PFSK-1 (cell line): ENCODE measurements around the gene CIDEC.

Experiments
- FOXP2 ChIP-seq: optimal IDR thresholded peaks from 2 replicates; pipeline ENCODE3; 2011; ENCODE audit warnings: borderline replicate concordance, control low read depth, inconsistent platforms; ENCODE audit not compliant: insufficient read depth; ENCODE audit errors: extremely low read length, extremely low read depth
- POLR2AphosphoS5 ChIP-seq: IDR thresholded peaks from 2 replicates; pipeline ENCODE4 v1.6.1; 2012; ENCODE audit warnings: low read depth, mild to moderate bottlenecking, control low read depth, low read length, moderate library complexity
- REST ChIP-seq, 2 experiments: IDR thresholded peaks; 2 replicates each; pipeline versions ENCODE4 v1.6.1 to v1.8.0; 2011 to 2012; ENCODE audit warnings: low read depth in 2 of 2, low read length in 2 of 2, control low read depth in 1 of 2, inconsistent platforms in 1 of 2, mild to moderate bottlenecking in 1 of 2, moderate library complexity in 1 of 2; ENCODE audit not compliant: insufficient read depth in 1 of 2
- SIN3A ChIP-seq: IDR thresholded peaks from 2 replicates; pipeline ENCODE4 v1.6.1; 2012; ENCODE audit warnings: mild to moderate bottlenecking, low read length, moderate library complexity, borderline replicate concordance; ENCODE audit not compliant: insufficient read depth
- TAF1 ChIP-seq: IDR thresholded peaks from 2 replicates; pipeline ENCODE4 v1.6.1; 2012; ENCODE audit warnings: low read length, control low read depth, borderline replicate concordance; ENCODE audit not compliant: insufficient read depth

CIDEC gene

GRCh38 chr3:9843715-9844438, 36.2 kb downstream of the CIDEC start, which contains the start of gene RPUSD3:
Gene RPUSD3 (minus strand): TSS chr3:9844008. CDS start chr3:9843990, 18 bp downstream.
- TF ChIP-seq FOXP2 (no peak), POLR2AphosphoS5 (peak; percentile 84)

- no peak for TF ChIP-seq SIN3A
- no peak for TF ChIP-seq REST (IDR thresholded peaks at IDR 0.05; ENCODE audit: insufficient read depth in 1 of 2, low read depth in 2 of 2, low read length in 2 of 2)
- TF ChIP-seq FOXP2, result no peak
- TF ChIP-seq POLR2AphosphoS5, result no peak
- no peak for TF ChIP-seq TAF1
Measured at GRCh38 chr3:9841015-9841414, 39.0 kb downstream of the CIDEC start.

GRCh38 chr3:9838856-9839255, 41.2 kb downstream of the CIDEC start:
- TF ChIP-seq POLR2AphosphoS5, result no peak

GRCh38 chr3:9837701-9838582, 42.1 kb downstream of the CIDEC start:
- no peak for TF ChIP-seq FOXP2
- no peak for TF ChIP-seq SIN3A
- TF ChIP-seq REST (IDR thresholded peaks at IDR 0.05; ENCODE audit: insufficient read depth in 1 of 2, low read depth in 2 of 2, low read length in 2 of 2), result no peak
- TF ChIP-seq TAF1, result no peak
- TF ChIP-seq POLR2AphosphoS5, result no peak

- TF ChIP-seq TAF1 (no peak), REST (IDR thresholded peaks at IDR 0.05; ENCODE audit: insufficient read depth in 1 of 2, low read depth in 2 of 2, low read length in 2 of 2) (no peak), SIN3A (no peak), POLR2AphosphoS5 (no peak), FOXP2 (no peak)
Measured at GRCh38 chr3:9834520-9835380, 45.3 kb downstream of the CIDEC start.
